Upper lobe of left lung (tissue), 4 donors: ENCODE measurements around the gene NUP214.

Experiments
- POLR2A ChIP-seq, 4 donors: fragments of 450-650 bp; IDR thresholded peaks; one replicate each; pipeline ENCODE4 v1.5.1; 2016 to 2017; ENCODE audit warnings: antibody characterized with exemption in 4 of 4, mild to moderate bottlenecking in 2 of 4
- TF ChIP-seq, protein P1 (sequence below), 6 experiments: fragments of 450-650 bp in 4 of 6; fragments of 200-600 bp in 2 of 6; sonication (generic) in 2 of 6; IDR thresholded peaks; one replicate each; pipeline ENCODE4 v1.5.1; 2016 to 2019; ENCODE audit warnings: antibody characterized with exemption in 6 of 6

DNA sequence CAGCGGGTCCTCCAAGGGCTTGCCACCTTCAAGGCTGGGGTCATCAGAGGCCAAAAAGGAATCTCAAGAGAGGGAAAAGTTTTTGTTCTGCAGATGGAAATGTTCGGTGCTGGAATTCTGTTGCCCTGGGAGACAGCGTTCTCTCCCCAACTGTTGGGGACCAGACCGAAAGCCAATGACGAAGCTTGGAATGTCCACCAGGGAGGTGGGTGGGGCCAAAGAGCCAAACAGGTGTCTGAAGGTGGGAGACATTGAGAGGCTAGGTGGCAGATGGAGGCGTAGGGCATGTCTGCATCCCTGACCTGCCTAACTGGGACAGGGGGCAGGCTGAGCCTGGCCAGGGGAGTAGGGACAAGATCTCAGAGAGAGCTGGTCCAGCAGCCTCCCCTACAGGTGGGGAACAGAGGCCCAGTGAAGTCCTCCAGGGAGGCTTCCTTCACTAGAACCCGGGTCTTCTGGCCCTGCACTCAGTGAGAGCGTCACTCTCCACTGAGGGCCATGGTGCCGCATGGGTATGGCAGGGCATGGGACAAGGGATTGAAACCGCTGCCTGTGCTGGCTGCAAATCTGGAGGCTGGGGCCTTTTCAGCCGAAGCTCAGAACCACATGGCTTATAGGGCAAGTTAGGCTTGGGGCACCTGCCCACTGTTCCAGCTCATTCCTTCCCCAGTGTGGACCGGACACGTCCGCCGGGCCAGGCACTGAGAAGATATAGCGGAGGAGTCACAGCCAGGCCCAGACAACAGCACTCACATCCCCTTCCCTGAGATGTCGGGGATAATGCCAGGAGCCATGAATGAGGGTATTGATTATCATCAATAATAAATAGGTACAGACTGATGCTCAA is 156.0 kb downstream of the NUP214 start:
- TF ChIP-seq POLR2A (IDR thresholded peaks at IDR 0.05) = no peak
- TF ChIP-seq, protein P1, sequence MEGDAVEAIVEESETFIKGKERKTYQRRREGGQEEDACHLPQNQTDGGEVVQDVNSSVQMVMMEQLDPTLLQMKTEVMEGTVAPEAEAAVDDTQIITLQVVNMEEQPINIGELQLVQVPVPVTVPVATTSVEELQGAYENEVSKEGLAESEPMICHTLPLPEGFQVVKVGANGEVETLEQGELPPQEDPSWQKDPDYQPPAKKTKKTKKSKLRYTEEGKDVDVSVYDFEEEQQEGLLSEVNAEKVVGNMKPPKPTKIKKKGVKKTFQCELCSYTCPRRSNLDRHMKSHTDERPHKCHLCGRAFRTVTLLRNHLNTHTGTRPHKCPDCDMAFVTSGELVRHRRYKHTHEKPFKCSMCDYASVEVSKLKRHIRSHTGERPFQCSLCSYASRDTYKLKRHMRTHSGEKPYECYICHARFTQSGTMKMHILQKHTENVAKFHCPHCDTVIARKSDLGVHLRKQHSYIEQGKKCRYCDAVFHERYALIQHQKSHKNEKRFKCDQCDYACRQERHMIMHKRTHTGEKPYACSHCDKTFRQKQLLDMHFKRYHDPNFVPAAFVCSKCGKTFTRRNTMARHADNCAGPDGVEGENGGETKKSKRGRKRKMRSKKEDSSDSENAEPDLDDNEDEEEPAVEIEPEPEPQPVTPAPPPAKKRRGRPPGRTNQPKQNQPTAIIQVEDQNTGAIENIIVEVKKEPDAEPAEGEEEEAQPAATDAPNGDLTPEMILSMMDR (IDR thresholded peaks at IDR 0.05) = no peak
